BE2C (cell line): ENCODE results near the gene CHCHD4.

Source experiments
- DNase-seq: peaks from one replicate; pipeline ENCODE4 v3.0.0-alpha.2; 2020
- H3K27me3 ChIP-seq: fragments of 250-450 bp; sonication (Bioruptor Pico); 2 replicates; pipeline ENCODE4 v1.5.1; 2020; ENCODE audit warnings: mild to moderate bottlenecking
- H3K36me3 ChIP-seq: fragments of 250-450 bp; sonication (Bioruptor Pico); 2 replicates; pipeline ENCODE4 v1.5.1; 2020; ENCODE audit warnings: mild to moderate bottlenecking
- H3K4me1 ChIP-seq: fragments of 250-450 bp; sonication (Bioruptor Pico); 2 replicates; pipeline ENCODE4 v1.5.1; 2020
- H3K4me3 ChIP-seq: 2 replicates; pipeline ENCODE4 v1.5.1; 2011; ENCODE audit warnings: low read depth, low read length
- H3K9me3 ChIP-seq: fragments of 250-450 bp; sonication (Bioruptor Pico); 2 replicates; pipeline ENCODE4 v1.5.1; 2020
- CTCF ChIP-seq: IDR thresholded peaks from 2 replicates; pipeline ENCODE4 v1.5.1; 2012; ENCODE audit warnings: mild to moderate bottlenecking, low read depth, low read length

Gene CHCHD4

GRCh38 chr3:14126017-14126886, 1.6 kb upstream of the CHCHD4 start:
- Histone ChIP-seq H3K36me3 (peaks cover 20% of the 10 kb centered on the region), H3K9me3 (no peaks in the 10 kb centered on the region), H3K4me3 (peak overlapping the region; percentile 84), H3K4me1 (no peaks in the 10 kb centered on the region), H3K27me3 (no peaks in the 10 kb centered on the region)
- no peak for TF ChIP-seq CTCF
- DNase-seq, result no peak

- Histone ChIP-seq H3K36me3 (peaks cover 12% of the 10 kb centered on the region; the same call in 1 of the 2 replicates), H3K27me3 (no peaks in the 10 kb centered on the region), H3K9me3 (no peaks in the 10 kb centered on the region), H3K4me3 (peak overlapping the region; percentile 84), H3K4me1 (no peaks in the 10 kb centered on the region)
- no peak for TF ChIP-seq CTCF
- DNase-seq, result peak; percentile 44
Observed at GRCh38 chr3:14125193-14126016, 735 bp upstream of the CHCHD4 start.

- Histone ChIP-seq H3K27me3 (no peaks in the 10 kb centered on the region), H3K36me3 (peaks cover 12% of the 10 kb centered on the region; the same call in 1 of the 2 replicates), H3K4me3 (peak overlapping the region; percentile 84), H3K4me1 (no peaks in the 10 kb centered on the region), H3K9me3 (no peaks in the 10 kb centered on the region)
- DNase-seq, result no peak
- no peak for TF ChIP-seq CTCF
Observed at GRCh38 chr3:14124223-14124614, 451 bp downstream of the CHCHD4 start.

GRCh38 chr3:14123308-14124222, 1.1 kb downstream of the CHCHD4 start:
- Histone ChIP-seq H3K9me3 (no peaks in the 10 kb centered on the region), H3K4me1 (no peaks in the 10 kb centered on the region), H3K27me3 (no peaks in the 10 kb centered on the region), H3K36me3 (peaks cover 9% of the 10 kb centered on the region; the same call in 1 of the 2 replicates), H3K4me3 (peak overlapping the region; percentile 84)
- TF ChIP-seq CTCF, result no peak
- DNase-seq, result no peak

- Histone ChIP-seq H3K9me3 (no peaks in the 10 kb centered on the region), H3K4me1 (no peaks in the 10 kb centered on the region), H3K4me3 (no peak overlapping the region), H3K27me3 (no peaks in the 10 kb centered on the region), H3K36me3 (no peaks in the 10 kb centered on the region)
- TF ChIP-seq CTCF, result no peak
- DNase-seq, result no peak
Observed at GRCh38 chr3:14122301-14122700, 2.4 kb downstream of the CHCHD4 start.
